GM12875 (cell line): ENCODE measurements around the gene CCDC74A.
"Not testable (repeated sequence)": the region's sequence is repeated elsewhere in the genome, so short reads cannot be mapped to it uniquely, and the experiment has no call there.

Source experiments
- H3K4me3 ChIP-seq: one replicate; pipeline ENCODE4 v1.5.1; 2011; ENCODE audit warnings: low read depth, low read length, control low read depth
- CTCF ChIP-seq: IDR thresholded peaks from 2 replicates; pipeline ENCODE4 v1.5.1; 2011; ENCODE audit warnings: low read depth, mild to moderate bottlenecking, control low read depth, inconsistent platforms, low read length, moderate library complexity, borderline replicate concordance; ENCODE audit not compliant: insufficient read depth

The CCDC74A gene

GRCh38 chr2:131516011-131516410 lies 11.7 kb upstream of the CCDC74A start:
- no peak overlapping the region for H3K4me3 ChIP-seq
- no peak for TF ChIP-seq CTCF

- peak; percentile 55; the same call in 1 of the 2 replicates for TF ChIP-seq CTCF
- not testable (repeated sequence) for H3K4me3 ChIP-seq
Observed at GRCh38 chr2:131516621-131517020, 11.1 kb upstream of the CCDC74A start.

GRCh38 chr2:131517106-131517831 lies 10.4 kb upstream of the CCDC74A start:
- H3K4me3 ChIP-seq: no peak overlapping the region
- TF ChIP-seq CTCF: no peak

- H3K4me3 ChIP-seq: not testable (repeated sequence)
Observed at GRCh38 chr2:131517856-131518255, 9.8 kb upstream of the CCDC74A start.

GRCh38 chr2:131518531-131518930 lies 9.2 kb upstream of the CCDC74A start:
- not testable (repeated sequence) for H3K4me3 ChIP-seq

- no peak for TF ChIP-seq CTCF
- H3K4me3 ChIP-seq: no peak overlapping the region
Observed at GRCh38 chr2:131519466-131519865, 8.2 kb upstream of the CCDC74A start.

GRCh38 chr2:131519871-131520470 lies 7.7 kb upstream of the CCDC74A start:
- H3K4me3 ChIP-seq: not testable (repeated sequence)

- H3K4me3 ChIP-seq: no peak overlapping the region
- TF ChIP-seq CTCF: no peak
Observed at GRCh38 chr2:131520526-131520925, 7.2 kb upstream of the CCDC74A start.

GRCh38 chr2:131521524-131521923 lies 6.2 kb upstream of the CCDC74A start:
- H3K4me3 ChIP-seq: not testable (repeated sequence)
